Rectal smooth muscle tissue (tissue), 1 donor: ENCODE data around the gene PIGBOS1.
"Not testable (repeated sequence)": the region's sequence is repeated elsewhere in the genome, so short reads cannot be mapped to it uniquely, and the experiment has no call there.

Experiments
- H3K27ac ChIP-seq: one replicate; pipeline ENCODE4 v1.7.0; 2013; ENCODE audit warnings: low read depth, low read length, inconsistent platforms
- H3K27me3 ChIP-seq: one replicate; pipeline ENCODE4 v1.7.0; 2013; ENCODE audit warnings: low read length; ENCODE audit not compliant: control insufficient read depth, insufficient read depth
- H3K36me3 ChIP-seq: one replicate; pipeline ENCODE4 v1.7.0; 2013; ENCODE audit warnings: low read length; ENCODE audit not compliant: control insufficient read depth, insufficient read depth
- H3K4me1 ChIP-seq: one replicate; pipeline ENCODE4 v1.7.0; 2013; ENCODE audit warnings: low read length; ENCODE audit not compliant: control insufficient read depth, insufficient read depth
- H3K4me3 ChIP-seq: one replicate; pipeline ENCODE4 v1.7.0; 2013; ENCODE audit warnings: low read length
- H3K9ac ChIP-seq: one replicate; pipeline ENCODE4 v1.7.0; 2013; ENCODE audit warnings: low read length

PIGBOS1 gene

GRCh38 chr15:55343168-55343567 is 24.2 kb upstream of the PIGBOS1 start:
- Histone ChIP-seq H3K4me3 (no peak overlapping the region), H3K27ac (no peak overlapping the region), H3K27me3 (no peaks in the 10 kb centered on the region), H3K9ac (no peak overlapping the region), H3K4me1 (no peaks in the 10 kb centered on the region), H3K36me3 (peaks cover 2% of the 10 kb centered on the region)

DNA sequence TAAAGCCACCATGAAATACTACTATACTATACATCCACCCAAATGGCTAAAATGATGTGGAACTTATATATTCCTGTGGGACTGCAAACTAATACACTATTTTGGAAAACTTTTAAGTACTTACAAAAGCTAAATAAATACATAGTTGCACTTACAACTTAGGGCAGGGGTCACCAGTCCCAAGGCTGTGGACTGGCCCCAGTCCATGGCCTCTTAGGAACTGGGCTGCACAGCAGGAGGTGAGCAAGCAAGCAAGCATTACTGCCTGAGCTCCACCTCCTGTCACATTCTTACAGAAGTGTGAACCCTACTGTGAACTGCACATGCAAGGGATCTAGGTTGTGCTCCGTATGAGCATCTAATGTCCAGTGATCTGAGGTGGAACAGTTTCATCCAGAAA is 18.2 kb upstream of the PIGBOS1 start:
- no peak overlapping the region for H3K27ac ChIP-seq
- no peak overlapping the region for H3K9ac ChIP-seq
- no peaks in the 10 kb centered on the region for H3K4me1 ChIP-seq
- no peak overlapping the region for H3K4me3 ChIP-seq
- H3K27me3 ChIP-seq: no peaks in the 10 kb centered on the region
- peaks cover 6% of the 10 kb centered on the region for H3K36me3 ChIP-seq

GRCh38 chr15:55334997-55335396 is 16.1 kb upstream of the PIGBOS1 start:
- Histone ChIP-seq H3K27ac (no peak overlapping the region), H3K4me3 (no peak overlapping the region), H3K27me3 (no peaks in the 10 kb centered on the region), H3K9ac (no peak overlapping the region), H3K36me3 (peaks cover 12% of the 10 kb centered on the region), H3K4me1 (no peaks in the 10 kb centered on the region)

GRCh38 chr15:55334371-55334770 is 15.4 kb upstream of the PIGBOS1 start:
- Histone ChIP-seq H3K9ac (no peak overlapping the region), H3K36me3 (peaks cover 14% of the 10 kb centered on the region), H3K4me3 (no peak overlapping the region), H3K27me3 (no peaks in the 10 kb centered on the region), H3K27ac (no peak overlapping the region), H3K4me1 (no peaks in the 10 kb centered on the region)

DNA sequence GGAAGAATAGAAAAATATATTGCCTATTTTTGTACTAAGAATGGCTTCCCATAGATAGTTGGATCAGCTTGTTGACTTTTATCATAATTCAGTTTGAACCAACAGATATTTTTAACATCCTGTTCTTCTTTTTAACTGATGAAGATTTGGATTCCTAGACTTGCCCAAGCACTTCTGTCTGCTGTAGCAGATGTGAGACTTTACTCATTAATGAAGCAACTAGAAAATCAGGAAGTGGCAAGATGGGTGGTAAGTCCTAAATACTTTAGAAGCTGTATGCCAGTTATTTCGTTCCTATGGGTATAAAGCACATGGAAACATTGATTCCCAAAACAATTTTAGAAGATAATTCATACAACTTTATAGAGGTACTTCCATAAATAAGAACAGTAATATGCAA is 8.5 kb upstream of the PIGBOS1 start:
- Histone ChIP-seq H3K9ac (no peak overlapping the region), H3K4me1 (no peaks in the 10 kb centered on the region), H3K27me3 (no peaks in the 10 kb centered on the region), H3K36me3 (peaks cover 7% of the 10 kb centered on the region), H3K27ac (no peak overlapping the region), H3K4me3 (no peak overlapping the region)

DNA sequence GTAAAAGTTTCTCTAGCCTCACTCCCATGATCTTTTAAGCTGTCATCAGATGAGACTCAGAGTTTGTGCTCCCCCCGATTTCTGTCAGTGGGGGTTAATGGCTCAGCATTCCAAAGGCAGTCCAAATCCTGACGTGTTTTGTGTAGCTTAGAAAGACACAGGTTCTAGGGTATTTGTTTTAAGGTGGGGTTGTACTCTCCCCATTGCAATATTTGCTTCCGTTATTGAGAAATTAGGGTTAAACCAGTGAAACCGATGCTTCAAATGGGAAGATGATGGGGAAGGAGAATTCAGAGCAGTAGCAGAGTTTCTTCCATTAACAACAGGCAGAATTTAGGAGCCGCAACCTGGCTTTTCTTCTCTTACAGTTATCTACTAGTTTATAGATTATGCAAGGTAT is 3.5 kb upstream of the PIGBOS1 start:
- Histone ChIP-seq H3K9ac (no peak overlapping the region), H3K4me1 (no peaks in the 10 kb centered on the region), H3K27ac (no peak overlapping the region), H3K36me3 (no peaks in the 10 kb centered on the region), H3K27me3 (no peaks in the 10 kb centered on the region), H3K4me3 (no peak overlapping the region)

- no peak overlapping the region for H3K9ac ChIP-seq
- H3K4me1 ChIP-seq: no peaks in the 10 kb centered on the region
- H3K4me3 ChIP-seq: no peak overlapping the region
- H3K36me3 ChIP-seq: no peaks in the 10 kb centered on the region
- H3K27ac ChIP-seq: no peak overlapping the region
- H3K27me3 ChIP-seq: no peaks in the 10 kb centered on the region
Observed at GRCh38 chr15:55320963-55321362, 2.0 kb upstream of the PIGBOS1 start.

- no peak overlapping the region for H3K4me3 ChIP-seq
Observed at GRCh38 chr15:55320238-55320550, 1.3 kb upstream of the PIGBOS1 start.

GRCh38 chr15:55319537-55320237 is 764 bp upstream of the PIGBOS1 start:
- Histone ChIP-seq H3K27me3 (no peaks in the 10 kb centered on the region), H3K27ac (no peak overlapping the region), H3K4me1 (no peaks in the 10 kb centered on the region), H3K4me3 (peak overlapping the region; percentile 87), H3K9ac (no peak overlapping the region), H3K36me3 (no peaks in the 10 kb centered on the region)

More at GRCh38 chr15:55320238-55320550, 1.3 kb upstream of the PIGBOS1 start:
- no peak overlapping the region for H3K9ac ChIP-seq
- no peaks in the 10 kb centered on the region for H3K4me1 ChIP-seq
- no peaks in the 10 kb centered on the region for H3K27me3 ChIP-seq
- H3K27ac ChIP-seq: no peak overlapping the region
- no peaks in the 10 kb centered on the region for H3K36me3 ChIP-seq

GRCh38 chr15:55302801-55303200 is 16.1 kb downstream of the PIGBOS1 start:
- H3K27me3 ChIP-seq, H3K27ac ChIP-seq, H3K9ac ChIP-seq, H3K4me1 ChIP-seq, H3K4me3 ChIP-seq, H3K36me3 ChIP-seq: not testable (repeated sequence)

- Histone ChIP-seq H3K4me1 (no peaks in the 10 kb centered on the region), H3K4me3 (no peak overlapping the region), H3K27me3 (no peaks in the 10 kb centered on the region), H3K9ac (no peak overlapping the region), H3K27ac (no peak overlapping the region), H3K36me3 (no peaks in the 10 kb centered on the region)
Observed at GRCh38 chr15:55297315-55297714, 21.6 kb downstream of the PIGBOS1 start.

- H3K27ac ChIP-seq: peak overlapping the region; percentile 76
- peak overlapping the region; percentile 86 for H3K4me3 ChIP-seq
- no peak overlapping the region for H3K9ac ChIP-seq
- no peaks in the 10 kb centered on the region for H3K36me3 ChIP-seq
- no peaks in the 10 kb centered on the region for H3K27me3 ChIP-seq
- H3K4me1 ChIP-seq: peaks cover 3% of the 10 kb centered on the region
Observed at GRCh38 chr15:55290528-55291057, 28.3 kb downstream of the PIGBOS1 start.
